ENCODE data around the gene NPC1.
"Not testable (repeated sequence)": the region's sequence is repeated elsewhere in the genome, so short reads cannot be mapped to it uniquely, and the experiment has no call there.

NPC1 gene

GRCh38 chr18:23519734-23520133, 66.6 kb downstream of the NPC1 start:
- Histone ChIP-seq H3K27me3 (ENCODE audit: insufficient read depth, low read length) (no peaks in the 10 kb centered on the region), H3K4me1 (ENCODE audit: insufficient read depth, low read length) (no peaks in the 10 kb centered on the region), H3K9me3 (ENCODE audit: insufficient read depth, low read depth, low read length) (no peaks in the 10 kb centered on the region), H3K27ac (ENCODE audit: low read depth, low read length) (no peak overlapping the region), H3K36me3 (ENCODE audit: insufficient read depth, low read length) (peaks cover 78% of the 10 kb centered on the region), H3K4me3 (ENCODE audit: low read length) (no peak overlapping the region), H3K9ac (ENCODE audit: low read depth, low read length) (no peak overlapping the region)
- WGBS: 75% methylated on average over 3 of the region's 4 CpGs

- H3K4me3 ChIP-seq (ENCODE audit: low read length): no peak overlapping the region
- 56% methylated on average over 17 of the region's 17 CpGs for WGBS
These were observed 70.3 kb downstream of the NPC1 start for GRCh38 chr18:23515911-23516546.

GRCh38 chr18:23512641-23513040, 73.7 kb downstream of the NPC1 start:
- Histone ChIP-seq H3K27me3 (ENCODE audit: insufficient read depth, low read length) (no peaks in the 10 kb centered on the region), H3K36me3 (ENCODE audit: insufficient read depth, low read length) (peaks cover 41% of the 10 kb centered on the region), H3K4me3 (ENCODE audit: low read length) (no peak overlapping the region), H3K4me1 (ENCODE audit: insufficient read depth, low read length) (no peaks in the 10 kb centered on the region), H3K9me3 (ENCODE audit: insufficient read depth, low read depth, low read length) (peaks cover 2% of the 10 kb centered on the region; the same call in 1 of the 2 replicates), H3K9ac (ENCODE audit: low read depth, low read length) (no peak overlapping the region), H3K27ac (ENCODE audit: low read depth, low read length) (no peak overlapping the region)
- WGBS: 88% methylated on average over 1 of the region's 1 CpG

More at GRCh38 chr18:23515911-23516546, 70.3 kb downstream of the NPC1 start:
- no peaks in the 10 kb centered on the region for H3K9me3 ChIP-seq (ENCODE audit: insufficient read depth, low read depth, low read length)
- H3K9ac ChIP-seq (ENCODE audit: low read depth, low read length): no peak overlapping the region
- no peaks in the 10 kb centered on the region for H3K27me3 ChIP-seq (ENCODE audit: insufficient read depth, low read length)
- H3K4me1 ChIP-seq (ENCODE audit: insufficient read depth, low read length): no peaks in the 10 kb centered on the region
- peaks cover 52% of the 10 kb centered on the region for H3K36me3 ChIP-seq (ENCODE audit: insufficient read depth, low read length)
- H3K27ac ChIP-seq (ENCODE audit: low read depth, low read length): no peak overlapping the region

GRCh38 chr18:23512216-23512615, 74.1 kb downstream of the NPC1 start:
- H3K27me3 ChIP-seq (ENCODE audit: insufficient read depth, low read length); H3K4me3 ChIP-seq (ENCODE audit: low read length); H3K9me3 ChIP-seq (ENCODE audit: insufficient read depth, low read depth, low read length); H3K9ac ChIP-seq (ENCODE audit: low read depth, low read length); H3K4me1 ChIP-seq (ENCODE audit: insufficient read depth, low read length); H3K27ac ChIP-seq (ENCODE audit: low read depth, low read length): not testable (repeated sequence)
- WGBS: 92% methylated on average over 6 of the region's 7 CpGs
- H3K36me3 ChIP-seq (ENCODE audit: insufficient read depth, low read length): peaks cover 41% of the 10 kb centered on the region

GRCh38 chr18:23510923-23511322, 75.4 kb downstream of the NPC1 start:
- not testable (repeated sequence) for H3K4me1 ChIP-seq (ENCODE audit: insufficient read depth, low read length); H3K4me3 ChIP-seq (ENCODE audit: low read length); H3K27ac ChIP-seq (ENCODE audit: low read depth, low read length); H3K27me3 ChIP-seq (ENCODE audit: insufficient read depth, low read length); H3K9me3 ChIP-seq (ENCODE audit: insufficient read depth, low read depth, low read length); H3K9ac ChIP-seq (ENCODE audit: low read depth, low read length)
- 98% methylated on average over 2 of the region's 2 CpGs for WGBS
- H3K36me3 ChIP-seq (ENCODE audit: insufficient read depth, low read length): peaks cover 42% of the 10 kb centered on the region

- Histone ChIP-seq H3K4me3 (ENCODE audit: low read length) (no peak overlapping the region), H3K27ac (ENCODE audit: low read depth, low read length) (no peak overlapping the region), H3K36me3 (ENCODE audit: insufficient read depth, low read length) (peaks cover 37% of the 10 kb centered on the region), H3K9me3 (ENCODE audit: insufficient read depth, low read depth, low read length) (peaks cover 2% of the 10 kb centered on the region; the same call in 1 of the 2 replicates), H3K27me3 (ENCODE audit: insufficient read depth, low read length) (peaks cover 18% of the 10 kb centered on the region), H3K9ac (ENCODE audit: low read depth, low read length) (no peak overlapping the region), H3K4me1 (ENCODE audit: insufficient read depth, low read length) (peaks cover 6% of the 10 kb centered on the region; the same call in 1 of the 2 replicates)
- WGBS: 79% methylated on average over 6 of the region's 6 CpGs
These were observed 79.9 kb downstream of the NPC1 start for GRCh38 chr18:23506393-23506792.

GRCh38 chr18:23504720-23505119, 81.6 kb downstream of the NPC1 start:
- Histone ChIP-seq H3K36me3 (ENCODE audit: insufficient read depth, low read length) (peaks cover 24% of the 10 kb centered on the region), H3K9ac (ENCODE audit: low read depth, low read length) (no peak overlapping the region), H3K4me3 (ENCODE audit: low read length) (peak overlapping the region; percentile 76), H3K4me1 (ENCODE audit: insufficient read depth, low read length) (peaks cover 6% of the 10 kb centered on the region; the same call in 1 of the 2 replicates), H3K27ac (ENCODE audit: low read depth, low read length) (no peak overlapping the region), H3K9me3 (ENCODE audit: insufficient read depth, low read depth, low read length) (no peaks in the 10 kb centered on the region), H3K27me3 (ENCODE audit: insufficient read depth, low read length) (peaks cover 18% of the 10 kb centered on the region)
- WGBS: 92% methylated on average over 3 of the region's 3 CpGs

- Histone ChIP-seq H3K4me1 (ENCODE audit: insufficient read depth, low read length) (peaks cover 6% of the 10 kb centered on the region; the same call in 1 of the 2 replicates), H3K9ac (ENCODE audit: low read depth, low read length) (peak overlapping the region; percentile 71)
- WGBS: 7% methylated on average over 21 of the region's 21 CpGs
These were observed 82.4 kb downstream of the NPC1 start for GRCh38 chr18:23503963-23504344.

GRCh38 chr18:23503038-23503962, 83.0 kb downstream of the NPC1 start, which contains the start of gene RMC1:
Gene RMC1, plus strand, starts transcription at chr18:23503511. Its CDS starts 108 bp downstream, at chr18:23503619.
- H3K4me3 ChIP-seq (ENCODE audit: low read length): peak within 1 kb of the TSS; percentile 76
- H3K27ac ChIP-seq (ENCODE audit: low read depth, low read length): peak within 1 kb of the TSS; percentile 77
- peaks cover 18% of the 10 kb centered on the region for H3K27me3 ChIP-seq (ENCODE audit: insufficient read depth, low read length)
- H3K9me3 ChIP-seq (ENCODE audit: insufficient read depth, low read depth, low read length): no peaks in the 10 kb centered on the region
- H3K36me3 ChIP-seq (ENCODE audit: insufficient read depth, low read length): peaks cover 19% of the 10 kb centered on the region
- H3K9ac ChIP-seq (ENCODE audit: low read depth, low read length): peak within 1 kb of the TSS; percentile 89
- H3K4me1 ChIP-seq (ENCODE audit: insufficient read depth, low read length): peaks cover 6% of the 10 kb centered on the region; the same call in 1 of the 2 replicates
- under 1% methylated on average over 110 of the region's 110 CpGs for WGBS

More at GRCh38 chr18:23503963-23504344, 82.4 kb downstream of the NPC1 start:
- H3K9me3 ChIP-seq (ENCODE audit: insufficient read depth, low read depth, low read length): no peaks in the 10 kb centered on the region
- H3K36me3 ChIP-seq (ENCODE audit: insufficient read depth, low read length): peaks cover 21% of the 10 kb centered on the region
- no peak overlapping the region for H3K27ac ChIP-seq (ENCODE audit: low read depth, low read length)
- H3K4me3 ChIP-seq (ENCODE audit: low read length): peak overlapping the region; percentile 76
- peaks cover 18% of the 10 kb centered on the region for H3K27me3 ChIP-seq (ENCODE audit: insufficient read depth, low read length)

- peak overlapping the region; percentile 89 for H3K9ac ChIP-seq (ENCODE audit: low read depth, low read length)
- H3K4me3 ChIP-seq (ENCODE audit: low read length): peak overlapping the region; percentile 76
- WGBS: 30% methylated on average over 6 of the region's 6 CpGs
- peak overlapping the region; percentile 77 for H3K27ac ChIP-seq (ENCODE audit: low read depth, low read length)
- peaks cover 18% of the 10 kb centered on the region for H3K27me3 ChIP-seq (ENCODE audit: insufficient read depth, low read length)
- peaks cover 11% of the 10 kb centered on the region for H3K36me3 ChIP-seq (ENCODE audit: insufficient read depth, low read length)
- peaks cover 6% of the 10 kb centered on the region; the same call in 1 of the 2 replicates for H3K4me1 ChIP-seq (ENCODE audit: insufficient read depth, low read length)
- H3K9me3 ChIP-seq (ENCODE audit: insufficient read depth, low read depth, low read length): no peaks in the 10 kb centered on the region
These were observed 83.7 kb downstream of the NPC1 start for GRCh38 chr18:23502516-23503037.

GRCh38 chr18:23501626-23502025, 84.7 kb downstream of the NPC1 start:
- H3K9ac ChIP-seq (ENCODE audit: low read depth, low read length): no peak overlapping the region
- H3K27ac ChIP-seq (ENCODE audit: low read depth, low read length): no peak overlapping the region
- H3K4me3 ChIP-seq (ENCODE audit: low read length): no peak overlapping the region
- peaks cover 18% of the 10 kb centered on the region for H3K27me3 ChIP-seq (ENCODE audit: insufficient read depth, low read length)
- WGBS: 89% methylated on average over 6 of the region's 6 CpGs
- H3K36me3 ChIP-seq (ENCODE audit: insufficient read depth, low read length): 0 out of 2 replicates have a peak, but pooled peaks cover 4% of the 10 kb centered on the region
- peaks cover 6% of the 10 kb centered on the region; the same call in 1 of the 2 replicates for H3K4me1 ChIP-seq (ENCODE audit: insufficient read depth, low read length)
- H3K9me3 ChIP-seq (ENCODE audit: insufficient read depth, low read depth, low read length): no peaks in the 10 kb centered on the region

Data from HUES64 (cell line).